Activated naive CD4-positive, alpha-beta T cell treated with anti-CD3 and anti-CD28 coated beads, Interleukin-2, amount 50 U/mL, for 24 hours (primary cell): ENCODE data around the gene CUL2.
A peak's percentile ranks its signal among the peaks of the same experiment; 100 is the strongest.
"Not testable (repeated sequence)": the region's sequence is repeated elsewhere in the genome, so short reads cannot be mapped to it uniquely, and the experiment has no call there.

ENCODE experiments used
- H3K27ac Mint-ChIP-seq: one replicate; pipeline ENCODE4 v1.8.0; 2021; ENCODE audit warnings: mild to moderate bottlenecking, mixed read lengths
- H3K27me3 Mint-ChIP-seq: one replicate; pipeline ENCODE4 v1.8.0; 2021; ENCODE audit warnings: mixed read lengths
- H3K36me3 Mint-ChIP-seq: one replicate; pipeline ENCODE4 v1.8.0; 2021; ENCODE audit warnings: mixed read lengths
- H3K4me1 Mint-ChIP-seq: one replicate; pipeline ENCODE4 v1.8.0; 2021; ENCODE audit warnings: mixed read lengths
- H3K4me3 Mint-ChIP-seq: one replicate; pipeline ENCODE4 v1.8.0; 2021; ENCODE audit warnings: mild to moderate bottlenecking, mixed read lengths
- H3K9me3 Mint-ChIP-seq: one replicate; pipeline ENCODE4 v1.8.0; 2021; ENCODE audit warnings: mixed read lengths

CUL2 gene

DNA sequence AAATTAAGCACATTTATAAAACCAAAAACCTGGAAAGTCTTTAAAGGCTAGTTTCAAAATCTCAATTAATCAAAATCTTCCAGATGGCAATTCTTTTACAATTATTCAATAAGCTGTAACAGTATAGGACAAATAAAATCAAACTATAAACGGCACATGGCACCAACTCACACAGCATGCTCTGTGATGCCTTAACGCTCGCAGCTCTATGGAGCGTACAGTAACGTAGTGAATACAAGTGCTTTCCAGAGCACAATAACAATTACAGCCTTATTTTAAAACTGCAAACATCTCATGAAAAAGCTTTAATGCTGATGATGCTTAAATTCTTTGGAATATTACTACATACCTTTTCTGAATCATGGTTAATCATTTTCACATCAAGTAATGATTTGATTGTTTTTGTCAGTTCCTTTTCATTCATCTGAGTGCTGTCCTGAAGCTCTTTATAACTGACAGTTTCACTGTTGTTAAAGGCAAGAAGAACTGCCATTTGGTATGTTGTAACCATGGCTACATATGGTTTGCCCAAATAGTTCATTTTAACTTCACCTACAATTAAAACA, 74.2 kb downstream of the CUL2 start:
- Mint-ChIP-seq H3K9me3 (no peaks in the 10 kb centered on the region), H3K27me3 (no peaks in the 10 kb centered on the region), H3K4me3 (no peak overlapping the region), H3K36me3 (peaks cover 4% of the 10 kb centered on the region), H3K27ac (peak overlapping the region; percentile 41), H3K4me1 (peaks cover 24% of the 10 kb centered on the region)

DNA sequence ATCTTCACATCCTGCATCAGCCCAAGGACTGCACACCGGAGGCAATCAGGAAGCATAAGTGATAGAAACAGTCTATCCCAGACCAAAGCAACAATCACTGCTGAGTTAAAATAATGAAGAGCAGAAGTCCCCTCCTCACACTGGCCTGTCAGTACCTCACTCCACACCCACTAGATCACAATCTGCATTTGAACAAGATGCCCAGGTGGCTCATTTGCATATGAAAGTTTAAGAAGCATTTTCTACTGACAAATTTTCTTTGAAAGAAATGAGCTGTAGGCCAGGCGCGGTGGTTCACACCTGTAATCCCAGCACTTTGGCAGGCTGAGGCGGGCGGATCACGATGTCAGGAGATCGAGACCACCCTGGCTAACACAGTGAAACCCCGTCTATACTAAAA, 77.4 kb downstream of the CUL2 start:
- Mint-ChIP-seq H3K27me3 (no peaks in the 10 kb centered on the region), H3K36me3 (peaks cover 7% of the 10 kb centered on the region), H3K9me3 (no peaks in the 10 kb centered on the region), H3K27ac (no peak overlapping the region), H3K4me1 (peaks cover 30% of the 10 kb centered on the region), H3K4me3 (peak overlapping the region; percentile 42)

DNA sequence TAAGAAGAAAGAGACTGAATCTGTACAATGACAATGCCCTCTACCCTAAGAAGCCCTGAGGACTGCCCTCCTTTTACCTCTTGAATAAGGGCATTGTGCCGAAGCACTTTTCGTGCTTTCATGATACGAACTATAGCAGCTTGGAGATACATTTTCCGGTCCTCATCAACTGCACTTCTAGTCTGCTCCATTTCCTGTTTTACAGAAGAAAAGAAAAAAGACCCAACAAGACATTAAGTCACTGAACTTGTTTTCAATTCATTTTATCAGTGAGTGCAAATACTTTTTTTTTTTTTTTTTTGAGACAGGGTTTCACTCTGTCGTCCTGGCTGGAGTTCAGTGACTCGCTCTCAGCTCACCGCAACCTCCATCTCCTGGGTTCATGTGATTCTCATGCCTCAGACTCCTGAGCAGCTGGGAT, 78.4 kb downstream of the CUL2 start:
- no peaks in the 10 kb centered on the region for H3K27me3 Mint-ChIP-seq
- peaks cover 27% of the 10 kb centered on the region for H3K4me1 Mint-ChIP-seq
- H3K9me3 Mint-ChIP-seq = no peaks in the 10 kb centered on the region
- H3K27ac Mint-ChIP-seq = peak overlapping the region; percentile 72
- peak overlapping the region; percentile 61 for H3K4me3 Mint-ChIP-seq
- peaks cover 7% of the 10 kb centered on the region for H3K36me3 Mint-ChIP-seq

DNA sequence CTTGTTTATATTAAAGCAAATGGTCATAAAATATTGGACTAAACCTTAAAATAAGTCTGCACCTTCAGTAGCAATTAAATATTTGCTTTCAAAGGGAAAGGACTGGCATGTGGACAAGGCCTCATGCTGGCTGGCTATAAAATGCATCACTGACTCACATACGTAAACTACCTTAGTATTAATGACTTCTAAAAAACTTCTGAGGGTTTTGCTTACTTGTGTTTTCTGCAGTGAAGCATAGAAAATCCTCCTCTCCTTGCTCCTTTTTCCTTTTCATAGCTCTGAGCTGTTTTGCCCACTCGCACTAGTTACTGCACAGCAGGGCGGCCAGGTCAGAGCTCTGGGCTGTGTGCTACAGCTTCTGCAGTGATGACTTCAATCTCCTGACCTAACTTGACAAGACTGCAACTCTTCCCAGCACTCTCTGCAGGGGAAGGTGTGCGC, 82.3 kb downstream of the CUL2 start:
- Mint-ChIP-seq H3K27me3 (no peaks in the 10 kb centered on the region), H3K9me3 (no peaks in the 10 kb centered on the region), H3K4me1 (peaks cover 22% of the 10 kb centered on the region), H3K27ac (no peak overlapping the region), H3K4me3 (no peak overlapping the region), H3K36me3 (peaks cover 5% of the 10 kb centered on the region)

DNA sequence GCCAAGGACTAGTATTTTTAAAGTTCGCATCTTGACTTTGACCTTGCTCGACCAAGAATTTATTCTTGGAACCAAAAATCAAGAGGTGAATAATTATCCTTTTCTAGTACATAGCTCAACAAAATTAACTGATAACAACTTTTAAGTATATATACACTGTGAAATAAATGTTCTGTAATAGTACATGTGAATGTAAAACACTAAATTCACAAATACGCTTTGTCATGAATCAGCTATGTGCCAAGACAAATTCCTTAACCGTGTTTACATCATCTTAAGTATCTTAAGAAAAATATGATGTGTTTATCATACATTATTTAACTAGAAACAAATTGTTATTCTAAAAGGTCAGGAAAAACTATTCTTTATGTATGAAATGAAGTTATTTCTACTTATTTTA, 83.3 kb downstream of the CUL2 start:
- no peaks in the 10 kb centered on the region for H3K27me3 Mint-ChIP-seq
- H3K4me1 Mint-ChIP-seq = peaks cover 11% of the 10 kb centered on the region
- no peak overlapping the region for H3K4me3 Mint-ChIP-seq
- no peak overlapping the region for H3K27ac Mint-ChIP-seq
- no peaks in the 10 kb centered on the region for H3K9me3 Mint-ChIP-seq
- peaks cover 3% of the 10 kb centered on the region for H3K36me3 Mint-ChIP-seq

DNA sequence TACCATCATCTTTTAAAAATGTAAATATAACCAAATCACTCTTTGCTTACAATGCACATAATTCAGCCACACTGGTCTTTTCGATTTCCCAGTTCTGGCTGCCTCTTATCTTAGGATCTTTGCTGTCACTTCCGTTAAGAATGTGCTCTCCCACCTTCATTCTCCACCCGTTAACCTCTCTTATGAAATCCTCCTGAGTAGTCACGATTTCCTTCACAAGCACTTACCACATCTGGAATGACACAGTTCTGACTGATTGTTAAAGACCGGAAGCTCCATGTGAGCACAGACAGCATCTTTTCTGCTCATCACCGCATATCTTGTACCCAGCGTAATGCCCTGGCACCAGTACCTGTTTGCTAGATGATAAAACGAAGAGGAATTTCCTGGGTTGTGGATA, 84.3 kb downstream of the CUL2 start:
- peaks cover 6% of the 10 kb centered on the region for H3K4me1 Mint-ChIP-seq
- no peak overlapping the region for H3K27ac Mint-ChIP-seq
- peaks cover 3% of the 10 kb centered on the region for H3K36me3 Mint-ChIP-seq
- no peaks in the 10 kb centered on the region for H3K27me3 Mint-ChIP-seq
- no peak overlapping the region for H3K4me3 Mint-ChIP-seq
- H3K9me3 Mint-ChIP-seq = no peaks in the 10 kb centered on the region

DNA sequence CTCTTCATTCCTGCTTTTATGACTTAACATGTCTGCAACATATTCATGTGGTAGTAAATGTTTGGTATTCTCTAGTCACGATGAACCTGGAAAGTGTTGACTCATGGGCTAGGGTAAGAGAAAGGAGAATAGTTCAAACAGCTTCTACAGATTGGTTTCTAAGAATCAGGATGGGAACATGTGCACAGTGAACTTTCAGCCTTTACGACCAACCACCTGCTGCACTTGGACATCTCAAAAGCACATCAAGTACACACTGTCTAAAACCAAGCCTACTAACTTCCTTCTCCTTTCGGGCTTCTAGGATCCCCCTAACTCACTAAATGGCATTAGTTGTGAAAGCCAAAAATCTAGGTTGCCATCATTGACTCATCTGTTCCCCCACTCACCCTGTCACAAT, 85.5 kb downstream of the CUL2 start:
- Mint-ChIP-seq H3K9me3 (no peaks in the 10 kb centered on the region), H3K4me3 (no peak overlapping the region), H3K27ac (no peak overlapping the region), H3K27me3 (no peaks in the 10 kb centered on the region), H3K4me1 (no peaks in the 10 kb centered on the region), H3K36me3 (no peaks in the 10 kb centered on the region)

DNA sequence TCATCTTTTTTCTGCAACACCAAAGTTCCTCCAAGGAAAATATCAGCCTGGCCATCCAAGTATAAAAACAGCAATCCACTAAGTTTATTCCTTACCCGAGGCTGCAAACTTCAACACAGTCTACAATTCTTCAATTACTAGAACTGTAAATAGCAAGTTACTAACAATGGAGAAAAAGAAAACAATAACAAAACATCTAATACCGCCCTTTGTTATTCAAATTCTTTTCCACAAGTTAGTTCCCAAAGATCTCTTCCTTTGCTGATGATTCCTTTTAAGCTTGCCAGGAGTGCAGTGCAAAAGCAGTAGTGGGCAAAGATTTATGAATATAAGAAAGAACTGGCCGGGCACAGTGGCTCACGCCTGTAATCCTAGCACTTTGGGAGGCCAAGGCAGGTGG, 86.2 kb downstream of the CUL2 start:
- no peak overlapping the region for H3K27ac Mint-ChIP-seq
- no peaks in the 10 kb centered on the region for H3K36me3 Mint-ChIP-seq
- H3K27me3 Mint-ChIP-seq = no peaks in the 10 kb centered on the region
- no peak overlapping the region for H3K4me3 Mint-ChIP-seq
- no peaks in the 10 kb centered on the region for H3K4me1 Mint-ChIP-seq
- H3K9me3 Mint-ChIP-seq = no peaks in the 10 kb centered on the region

DNA sequence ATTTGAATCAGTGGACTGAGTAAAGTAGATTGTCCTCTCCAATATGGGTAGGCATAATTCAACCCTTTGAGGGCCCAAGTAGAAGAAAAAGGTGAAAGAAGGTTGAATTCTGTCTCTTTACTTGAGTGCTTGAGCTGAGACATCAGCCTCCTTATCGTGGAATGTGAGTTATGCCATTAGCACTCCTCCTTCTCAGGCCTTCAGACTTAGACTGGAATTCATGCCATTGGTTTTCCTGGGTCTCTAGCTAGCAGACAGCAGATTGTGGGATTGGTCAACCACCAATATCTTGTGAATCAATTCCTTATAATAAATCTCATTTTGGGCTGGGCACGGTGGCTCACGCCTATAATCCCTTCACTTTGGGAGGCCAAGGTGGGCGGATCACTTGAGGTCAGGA, 89.2 kb downstream of the CUL2 start:
- no peaks in the 10 kb centered on the region for H3K27me3 Mint-ChIP-seq
- no peak overlapping the region for H3K4me3 Mint-ChIP-seq
- H3K36me3 Mint-ChIP-seq = no peaks in the 10 kb centered on the region
- H3K27ac Mint-ChIP-seq = no peak overlapping the region
- no peaks in the 10 kb centered on the region for H3K4me1 Mint-ChIP-seq
- no peaks in the 10 kb centered on the region for H3K9me3 Mint-ChIP-seq

DNA sequence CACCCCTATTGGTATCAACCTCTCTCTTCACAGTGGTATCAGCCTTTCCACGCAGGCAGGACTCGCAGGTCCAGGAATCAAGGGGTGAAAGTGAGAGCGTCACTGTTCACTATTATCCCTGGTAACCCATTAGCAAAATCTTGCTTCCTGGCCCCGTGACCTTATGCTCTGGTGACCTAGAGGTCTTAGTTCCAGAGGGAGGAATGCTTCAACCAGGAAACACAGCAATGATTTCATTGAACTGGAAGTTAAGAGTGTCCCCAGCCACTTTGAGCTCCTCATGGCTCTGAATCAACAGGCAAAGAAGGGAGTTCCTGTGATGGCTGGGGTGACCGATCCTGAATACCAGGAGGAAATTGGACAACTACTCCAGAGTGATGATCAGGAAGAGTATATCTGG, 90.6 kb downstream of the CUL2 start:
- Mint-ChIP-seq H3K4me3 (no peak overlapping the region), H3K27ac (no peak overlapping the region), H3K4me1 (peaks cover 10% of the 10 kb centered on the region), H3K27me3 (no peaks in the 10 kb centered on the region), H3K9me3 (no peaks in the 10 kb centered on the region), H3K36me3 (no peaks in the 10 kb centered on the region)

DNA sequence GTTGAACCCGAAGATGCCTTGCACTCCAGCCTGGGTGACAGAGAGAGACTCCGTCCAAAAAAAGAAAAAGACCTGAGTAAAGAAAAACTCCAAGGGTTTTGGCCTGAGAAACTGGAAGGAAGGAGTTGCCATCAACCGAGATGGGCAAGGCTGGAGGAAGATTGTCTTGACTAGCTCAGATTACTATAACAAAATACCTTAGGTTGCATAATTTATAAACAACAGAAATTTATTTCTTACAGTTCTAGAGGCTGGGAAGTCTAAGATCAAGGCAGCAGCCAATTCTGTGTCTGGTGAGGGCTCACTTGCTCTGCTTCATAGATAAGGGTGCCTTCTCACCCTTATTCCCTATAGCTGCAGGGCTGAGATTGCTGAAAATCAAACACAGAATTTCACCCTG, 91.2 kb downstream of the CUL2 start:
- Mint-ChIP-seq H3K27ac (no peak overlapping the region), H3K36me3 (no peaks in the 10 kb centered on the region), H3K27me3 (no peaks in the 10 kb centered on the region), H3K9me3 (no peaks in the 10 kb centered on the region), H3K4me1 (peaks cover 14% of the 10 kb centered on the region), H3K4me3 (no peak overlapping the region)

DNA sequence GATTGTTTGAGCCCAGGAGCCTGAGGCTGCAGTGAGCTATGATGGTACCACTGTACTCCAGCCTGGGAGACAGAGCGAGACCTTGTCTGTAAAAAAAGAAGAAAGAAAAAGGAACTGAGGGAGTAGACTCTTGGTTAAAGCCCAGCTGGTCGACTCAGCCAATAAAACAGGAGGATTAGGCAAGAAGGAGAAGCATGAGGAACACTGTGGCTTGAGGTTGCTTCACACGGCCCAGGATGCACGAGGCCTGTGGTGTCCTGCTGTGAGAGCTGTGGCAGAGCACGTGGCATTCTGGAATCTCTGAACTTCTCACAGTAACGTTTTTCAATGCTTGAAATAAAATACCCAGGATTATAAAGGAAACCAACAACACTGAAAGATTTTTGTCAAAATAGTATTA, 93.3 kb downstream of the CUL2 start:
- H3K27me3 Mint-ChIP-seq = no peaks in the 10 kb centered on the region
- no peak overlapping the region for H3K27ac Mint-ChIP-seq
- no peaks in the 10 kb centered on the region for H3K36me3 Mint-ChIP-seq
- H3K4me3 Mint-ChIP-seq = no peak overlapping the region
- H3K4me1 Mint-ChIP-seq = peaks cover 14% of the 10 kb centered on the region
- no peaks in the 10 kb centered on the region for H3K9me3 Mint-ChIP-seq

DNA sequence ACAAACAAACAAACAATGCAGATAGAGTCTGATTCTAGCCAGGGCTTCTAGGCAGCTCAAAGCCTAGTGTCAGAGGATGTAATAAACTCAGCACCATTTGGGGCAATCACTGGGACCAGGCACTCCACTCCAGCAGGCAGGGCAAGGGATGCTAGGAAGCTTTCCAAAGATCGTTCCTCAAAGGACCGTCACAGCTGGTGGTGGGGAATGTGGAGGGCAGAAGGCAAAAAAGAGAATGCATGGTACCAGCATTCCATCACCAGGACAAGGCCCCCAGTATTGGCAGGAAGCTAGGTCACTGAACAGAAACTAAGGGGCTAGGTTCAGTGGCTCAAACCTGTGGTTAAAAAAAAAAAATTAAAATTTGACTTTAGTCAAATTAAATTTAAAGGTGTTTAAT, 94.2 kb downstream of the CUL2 start:
- no peaks in the 10 kb centered on the region for H3K9me3 Mint-ChIP-seq

DNA sequence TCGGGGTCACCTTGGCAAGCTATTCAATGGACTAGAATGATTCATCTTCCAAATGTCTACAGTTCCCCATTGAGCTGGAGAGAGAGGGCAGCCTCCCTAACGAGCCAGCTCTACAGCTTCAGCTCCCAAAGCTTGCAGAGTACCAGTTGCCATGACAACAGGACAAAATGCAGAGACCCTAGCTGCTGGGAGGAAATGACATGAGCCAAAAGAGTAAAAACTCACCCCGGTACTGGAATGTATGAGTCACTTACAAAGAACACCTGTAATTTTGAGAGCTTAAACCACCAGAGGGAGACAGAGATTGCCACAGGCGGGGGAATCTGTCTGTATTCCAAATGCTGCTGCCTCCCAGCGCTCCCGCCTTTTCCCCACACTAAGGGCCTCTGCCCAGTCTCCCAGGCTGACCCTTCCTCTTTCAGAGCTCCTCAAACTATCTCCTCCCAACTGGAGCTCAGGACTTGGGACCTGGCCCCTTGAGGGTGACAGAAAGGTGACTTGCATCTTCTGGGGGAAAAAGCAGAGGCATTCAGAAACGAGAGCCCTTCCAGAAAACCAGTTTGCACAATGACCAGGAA, 95.5 kb downstream of the CUL2 start:
- H3K27me3 Mint-ChIP-seq = no peaks in the 10 kb centered on the region
- no peaks in the 10 kb centered on the region for H3K9me3 Mint-ChIP-seq
- peak overlapping the region; percentile 37 for H3K27ac Mint-ChIP-seq
- peaks cover 14% of the 10 kb centered on the region for H3K4me1 Mint-ChIP-seq
- no peak overlapping the region for H3K4me3 Mint-ChIP-seq
- H3K36me3 Mint-ChIP-seq = no peaks in the 10 kb centered on the region

More for the DNA sequence above, 94.2 kb downstream of the CUL2 start:
- no peaks in the 10 kb centered on the region for H3K36me3 Mint-ChIP-seq
- H3K4me3 Mint-ChIP-seq = no peak overlapping the region
- H3K27me3 Mint-ChIP-seq = no peaks in the 10 kb centered on the region
- no peak overlapping the region for H3K27ac Mint-ChIP-seq
- peaks cover 14% of the 10 kb centered on the region for H3K4me1 Mint-ChIP-seq

DNA sequence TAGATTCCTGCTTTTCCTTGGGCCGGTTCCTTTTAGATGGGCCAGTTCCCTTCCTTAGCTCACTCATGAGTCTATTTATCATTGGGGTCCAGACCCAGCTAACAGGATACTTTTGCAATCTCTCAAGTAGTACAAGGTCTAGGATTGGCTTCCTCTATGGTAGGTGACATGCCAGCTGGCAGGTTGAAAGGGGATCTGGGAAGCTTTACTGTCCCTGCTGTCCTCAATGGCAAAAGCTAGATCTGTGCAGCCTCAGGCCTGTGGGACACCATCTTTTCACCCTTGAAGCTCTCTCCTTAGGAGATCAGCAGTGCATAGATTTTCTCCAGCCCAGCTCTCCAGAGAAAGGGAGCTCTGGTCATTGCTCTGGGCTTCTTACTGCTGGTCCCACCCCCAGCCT, 96.4 kb downstream of the CUL2 start:
- H3K27ac Mint-ChIP-seq = no peak overlapping the region
- no peaks in the 10 kb centered on the region for H3K36me3 Mint-ChIP-seq
- no peak overlapping the region for H3K4me3 Mint-ChIP-seq
- H3K9me3 Mint-ChIP-seq = no peaks in the 10 kb centered on the region
- no peaks in the 10 kb centered on the region for H3K27me3 Mint-ChIP-seq
- H3K4me1 Mint-ChIP-seq = peaks cover 14% of the 10 kb centered on the region

DNA sequence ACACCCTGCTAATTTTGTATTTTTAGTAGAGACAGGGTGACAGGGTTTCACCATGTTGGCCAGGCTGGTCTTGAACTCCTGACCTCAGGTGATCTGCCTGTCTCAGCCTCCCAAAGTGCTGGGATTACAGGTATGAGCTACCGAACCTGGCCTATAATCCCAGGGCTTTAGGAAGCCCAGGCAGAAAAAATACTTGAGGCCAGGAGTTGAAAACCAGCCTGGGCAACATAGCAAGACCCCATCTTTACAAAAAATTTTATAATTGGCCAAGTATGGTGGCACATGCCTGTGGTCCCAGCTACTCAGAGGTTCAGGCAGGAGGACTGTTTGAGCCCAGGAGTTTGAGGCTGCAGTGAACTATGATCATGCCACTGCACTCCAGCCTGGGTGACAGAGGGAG, 99.0 kb downstream of the CUL2 start:
- H3K27me3 Mint-ChIP-seq, H3K36me3 Mint-ChIP-seq, H3K27ac Mint-ChIP-seq, H3K4me3 Mint-ChIP-seq, H3K9me3 Mint-ChIP-seq: not testable (repeated sequence)
- peaks cover 14% of the 10 kb centered on the region for H3K4me1 Mint-ChIP-seq
